BJ (cell line): Measurements from ENCODE around the gene ENDOU. TPM values are rescaled to one million over a fixed set of nuclear protein-coding genes. Genes with fewer than 3 reads are reported as not detected.

ENCODE experiments used
- CTCF ChIA-PET: fragments of 350-600 bp; formaldehyde crosslinking; extraction: SDS; loops from one replicate; lab custom pipeline; 2021; ENCODE audit warnings: antibody characterized with exemption, inconsistent platforms; lab: Yijun Ruan, JAX
- POLR2A ChIA-PET: fragments of 300-600 bp; sonication (Branson Sonifier 250); formaldehyde crosslinking; extraction: SDS; loops from one replicate; lab custom pipeline; 2021; ENCODE audit warnings: antibody characterized with exemption; lab: Charles Lee
- DNase-seq: peaks from one replicate; pipeline ENCODE4 v3.0.0-alpha.2; 2011; ENCODE audit warnings: low read depth
- H3K27me3 ChIP-seq: 2 replicates; pipeline ENCODE4 v1.6.0; 2011; ENCODE audit warnings: low read length; ENCODE audit not compliant: control insufficient read depth, insufficient read depth
- H3K36me3 ChIP-seq: 2 replicates; pipeline ENCODE4 v1.5.1; 2011; ENCODE audit warnings: low read length; ENCODE audit not compliant: control insufficient read depth, insufficient read depth
- H3K4me3 ChIP-seq: 2 replicates; pipeline ENCODE4 v1.5.1; 2011; ENCODE audit warnings: low read depth, mild to moderate bottlenecking, control low read depth, low read length
- CTCF ChIP-seq: IDR thresholded peaks from 2 replicates; pipeline ENCODE4 v1.5.1; 2011; ENCODE audit warnings: low read depth, mild to moderate bottlenecking, control low read depth, inconsistent platforms, low read length, moderate library complexity; ENCODE audit not compliant: insufficient read depth
- polyA plus RNA-seq: library from polyadenylated mRNA; depleted of rRNA; stranded (reverse); fragments of >200 nt; gene quantifications from 2 replicates; pipeline ENCODE4 v1.2.3, GENCODE V29; 2011

ENDOU gene
- polyA plus RNA-seq, 1 experiment: not detected

GRCh38 chr12:47769234-47770085 is 44.2 kb upstream of the ENDOU start:
- DNase-seq: no peak
- POLR2A ChIA-PET: interaction anchor here (0.6 to 0.7 kb wide), 2 partner anchors 947 to 1602 kb away, joined by 3 to 6 read pairs; partner anchors contain the start of gene CCNT1
- Histone ChIP-seq H3K4me3 (no peak overlapping the region), H3K36me3 (no peaks in the 10 kb centered on the region), H3K27me3 (no peaks in the 10 kb centered on the region; the same call in 1 of the 2 replicates)
- TF ChIP-seq CTCF: no peak
- CTCF ChIA-PET: interaction anchor here (0.7 to 19.2 kb wide), 9 partner anchors 9 to 68 kb away, joined by 3 to 454 read pairs (median 16); partner anchors contain the start of genes ENDOU and RAPGEF3

GRCh38 chr12:47768323-47768811 is 43.1 kb upstream of the ENDOU start:
- no peak overlapping the region for H3K4me3 ChIP-seq
- TF ChIP-seq CTCF: no peak
- H3K36me3 ChIP-seq: no peaks in the 10 kb centered on the region
- ChIA-PET POLR2A (no interaction called here), CTCF (interaction anchor here (1.2 to 19.2 kb wide), 9 partner anchors 8 to 70 kb away, joined by 3 to 454 read pairs (median 33); partner anchors contain the start of genes ENDOU and RAPGEF3)
- no peak for DNase-seq
- no peaks in the 10 kb centered on the region; the same call in 1 of the 2 replicates for H3K27me3 ChIP-seq

GRCh38 chr12:47767216-47767724 is 42.0 kb upstream of the ENDOU start:
- POLR2A ChIA-PET: no interaction called here
- Histone ChIP-seq H3K36me3 (no peaks in the 10 kb centered on the region), H3K4me3 (no peak overlapping the region), H3K27me3 (no peaks in the 10 kb centered on the region; the same call in 1 of the 2 replicates)
- TF ChIP-seq CTCF: peak; percentile 59
- CTCF ChIA-PET: interaction anchor here (0.9 to 19.2 kb wide), 12 partner anchors 7 to 125 kb away, joined by 3 to 454 read pairs (median 17); partner anchors contain the start of genes ENDOU and RAPGEF3
- no peak for DNase-seq

- H3K27me3 ChIP-seq: no peaks in the 10 kb centered on the region
- TF ChIP-seq CTCF: no peak
- H3K36me3 ChIP-seq: no peaks in the 10 kb centered on the region
- H3K4me3 ChIP-seq: no peak overlapping the region
- POLR2A ChIA-PET: no interaction called here
- no peak for DNase-seq
- CTCF ChIA-PET: interaction anchor here (0.6 to 19.2 kb wide), 11 partner anchors 6 to 633 kb away, joined by 3 to 454 read pairs (median 22); partner anchors contain the start of genes ENDOU and RAPGEF3
Observed at GRCh38 chr12:47766502-47767215, 41.4 kb upstream of the ENDOU start.
